Frontal cortex (tissue), 4 donors: Measurements from ENCODE around the gene VOPP1. TPM values are rescaled to one million over a fixed set of nuclear protein-coding genes. Genes with fewer than 3 reads are reported as not detected.

ENCODE experiments used
- DNase-seq, 2 donors: peaks; one replicate each; pipeline ENCODE4 v3.0.0; 2012; ENCODE audit warnings: low spot score in 2 of 2
- FAIRE-seq: peaks from 2 replicates; lab custom pipeline; 2012; peaks lifted over from hg19 to GRCh38; lab: Jason Lieb, UNC
- total RNA-seq: library from RNA; depleted of rRNA; stranded (reverse); fragments of >200 nt; gene quantifications from one replicate; pipeline ENCODE4 v1.2.3, GENCODE V29; 2014
- donor health status: control.
- donor health status: control.
- donor health status: control.

Gene VOPP1
- total RNA-seq, 1 donor from 2014 or later = 83.6 TPM

GRCh38 chr7:55558962-55559920 is 13.1 kb downstream of the VOPP1 start:
- FAIRE-seq = no peak
- DNase-seq = no peak

GRCh38 chr7:55557666-55558188 is 14.6 kb downstream of the VOPP1 start:
- FAIRE-seq = no peak
- no peak for DNase-seq

GRCh38 chr7:55556492-55556891 is 15.8 kb downstream of the VOPP1 start:
- DNase-seq (no peak), FAIRE-seq (no peak)

GRCh38 chr7:55556031-55556430 is 16.3 kb downstream of the VOPP1 start:
- no peak for FAIRE-seq
- DNase-seq = no peak

GRCh38 chr7:55555160-55555559 is 17.1 kb downstream of the VOPP1 start:
- no peak for DNase-seq
- FAIRE-seq = no peak

- no peak for DNase-seq
- FAIRE-seq = no peak
Observed at GRCh38 chr7:55554038-55554437, 18.3 kb downstream of the VOPP1 start.

GRCh38 chr7:55553024-55553345 is 19.3 kb downstream of the VOPP1 start:
- DNase-seq (no peak), FAIRE-seq (no peak)

GRCh38 chr7:55552320-55553023 is 19.8 kb downstream of the VOPP1 start:
- FAIRE-seq (no peak), DNase-seq (peak in 1 of 2 donors; percentile 52)

- FAIRE-seq (no peak), DNase-seq (no peak)
Observed at GRCh38 chr7:55550841-55551537, 21.3 kb downstream of the VOPP1 start.

GRCh38 chr7:55550010-55550663 is 22.2 kb downstream of the VOPP1 start:
- DNase-seq (no peak), FAIRE-seq (no peak)

- no peak for FAIRE-seq
- no peak for DNase-seq
Observed at GRCh38 chr7:55549457-55549856, 22.8 kb downstream of the VOPP1 start.

- no peak for DNase-seq
- no peak for FAIRE-seq
Observed at GRCh38 chr7:55548295-55548731, 24.0 kb downstream of the VOPP1 start.

GRCh38 chr7:55546814-55547213 is 25.5 kb downstream of the VOPP1 start:
- DNase-seq (peak in 1 of 2 donors; percentile 69), FAIRE-seq (no peak)

GRCh38 chr7:55545496-55545895 is 26.8 kb downstream of the VOPP1 start:
- FAIRE-seq = no peak

GRCh38 chr7:55540226-55540858 is 32.0 kb downstream of the VOPP1 start:
- FAIRE-seq = no peak

More at GRCh38 chr7:55545496-55545895, 26.8 kb downstream of the VOPP1 start:
- DNase-seq = no peak

GRCh38 chr7:55539380-55539779 is 32.9 kb downstream of the VOPP1 start:
- DNase-seq (no peak), FAIRE-seq (no peak)

More at GRCh38 chr7:55540226-55540858, 32.0 kb downstream of the VOPP1 start:
- no peak for DNase-seq

- FAIRE-seq (no peak), DNase-seq (no peak)
Observed at GRCh38 chr7:55538538-55538937, 33.8 kb downstream of the VOPP1 start.

GRCh38 chr7:55537458-55537990 is 34.8 kb downstream of the VOPP1 start:
- DNase-seq (no peak), FAIRE-seq (no peak)
